Measurements from ENCODE around the gene HEPN1. TPM values are rescaled to one million over a fixed set of nuclear protein-coding genes. Genes with fewer than 3 reads are reported as not detected.

Gene HEPN1
- total RNA-seq, 4 donors from 2014 or later, result not detected

- no peak for TF ChIP-seq POLR2A (IDR thresholded peaks at IDR 0.05)
- TF ChIP-seq CTCF (IDR thresholded peaks at IDR 0.05), result no peak
- Histone ChIP-seq H3K4me1 (no peaks in the 10 kb centered on the region), H3K27me3 (peaks cover 0 to 31% (median 0%) of the 10 kb centered on the region in 4 donors), H3K9me3 (no peaks in the 10 kb centered on the region), H3K27ac (no peak overlapping the region), H3K4me3 (no peak overlapping the region), H3K36me3 (no peaks in the 10 kb centered on the region)
- WGBS, 2 donors, result 71 to 78% methylated on average over 4 to 6 of the region's 6 CpGs
- intact Hi-C loops (cut with DNase I), result no loop called here
- no peak for DNase-seq
Measured at GRCh38 chr11:124938970-124939369, 19.9 kb downstream of the HEPN1 start.

DNA sequence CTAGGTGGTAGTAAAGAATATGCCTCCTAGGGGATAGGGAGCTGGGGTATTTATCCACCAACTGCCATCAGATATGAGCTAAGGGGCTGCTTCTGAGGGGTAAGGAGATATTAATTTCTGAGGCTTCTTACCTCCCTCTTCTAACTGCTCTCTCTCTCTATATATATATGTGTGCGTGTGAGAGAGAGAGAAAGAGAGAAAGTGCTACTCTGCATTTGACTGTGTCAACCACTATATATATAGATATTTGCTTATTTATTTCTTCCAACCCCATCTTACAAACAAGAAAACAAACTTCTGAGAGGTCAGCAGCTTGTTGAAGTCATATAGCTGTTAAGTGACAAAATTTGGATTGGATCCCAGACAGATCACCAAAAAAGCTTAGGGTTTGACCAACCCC is 22.7 kb downstream of the HEPN1 start:
- WGBS, 2 donors, result 75 to 82% methylated on average over 1 of the region's 1 CpG
- no peak for TF ChIP-seq CTCF (IDR thresholded peaks at IDR 0.05)
- TF ChIP-seq POLR2A (IDR thresholded peaks at IDR 0.05), result no peak
- Histone ChIP-seq H3K4me3 (no peak overlapping the region), H3K4me1 (peaks cover 0 to 2% (median 0%) of the 10 kb centered on the region in 3 donors), H3K9me3 (no peaks in the 10 kb centered on the region), H3K27me3 (peaks cover 0 to 6% (median 0%) of the 10 kb centered on the region in 4 donors), H3K36me3 (no peaks in the 10 kb centered on the region), H3K27ac (no peak overlapping the region)
- intact Hi-C loops (cut with DNase I), result no loop called here
- no peak for DNase-seq

DNA sequence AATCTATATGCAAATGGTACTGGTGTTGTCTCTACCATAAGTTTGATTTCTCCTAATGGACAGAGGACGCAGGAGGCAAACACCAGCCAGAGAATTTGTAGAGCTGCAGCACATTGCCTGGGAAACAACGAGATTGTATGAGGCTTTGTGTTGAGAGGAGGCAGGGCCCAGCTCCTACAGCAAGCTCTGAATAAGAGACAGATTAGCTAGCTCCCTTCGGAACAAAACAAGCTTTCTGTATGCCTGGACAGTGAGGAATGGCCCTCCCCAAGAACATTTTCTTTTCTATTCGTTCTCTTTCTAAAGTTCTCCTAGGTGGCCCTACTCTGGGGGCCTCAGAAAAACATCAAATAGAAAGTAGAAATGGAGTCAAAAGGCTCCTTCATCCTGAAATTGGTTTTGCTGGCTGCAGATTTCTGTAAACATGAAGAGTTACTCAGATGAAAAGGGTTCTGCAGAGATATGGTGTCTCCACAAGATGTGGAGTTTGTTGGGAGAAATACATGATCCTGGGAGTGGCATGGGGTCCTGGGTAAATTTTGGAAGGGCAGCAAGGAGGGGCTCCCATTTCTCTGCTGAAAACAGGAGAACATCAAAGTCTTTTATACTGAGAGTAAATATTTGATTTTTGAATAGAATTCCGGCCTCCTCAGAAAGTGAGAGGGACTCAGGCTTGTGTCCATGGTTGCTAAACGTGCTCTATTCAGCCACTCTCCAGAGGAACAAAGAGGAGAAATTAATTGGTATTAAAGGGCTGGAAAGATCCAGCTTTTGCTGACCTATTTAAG is 23.6 kb downstream of the HEPN1 start:
- Histone ChIP-seq H3K27ac (no peak overlapping the region), H3K4me3 (no peak overlapping the region), H3K4me1 (peaks cover 0 to 7% (median 0%) of the 10 kb centered on the region in 3 donors), H3K36me3 (no peaks in the 10 kb centered on the region), H3K9me3 (no peaks in the 10 kb centered on the region), H3K27me3 (peaks cover 0 to 4% (median 0%) of the 10 kb centered on the region in 4 donors)
- intact Hi-C loops (cut with DNase I), result no loop called here
- no peak for TF ChIP-seq POLR2A (IDR thresholded peaks at IDR 0.05)
- no peak for TF ChIP-seq CTCF (IDR thresholded peaks at IDR 0.05)
- DNase-seq, result no peak
- 57 to 64% methylated on average over 4 to 6 of the region's 6 CpGs for WGBS, 2 donors

GRCh38 chr11:124943254-124943616 is 24.2 kb downstream of the HEPN1 start:
- no peaks in the 10 kb centered on the region for H3K36me3 ChIP-seq
- no peaks in the 10 kb centered on the region for H3K9me3 ChIP-seq
- no peak overlapping the region for H3K27ac ChIP-seq
- intact Hi-C loops (cut with DNase I), result no loop called here
- DNase-seq, result no peak
- no peak overlapping the region for H3K4me3 ChIP-seq
- TF ChIP-seq POLR2A (IDR thresholded peaks at IDR 0.05) (no peak), CTCF (IDR thresholded peaks at IDR 0.05) (no peak)
- peaks cover 0 to 4% (median 0%) of the 10 kb centered on the region in 4 donors for H3K27me3 ChIP-seq
- peaks cover 0 to 7% (median 0%) of the 10 kb centered on the region in 3 donors for H3K4me1 ChIP-seq
- 79 to 87% methylated on average over 3 to 5 of the region's 5 CpGs for WGBS, 2 donors

- 13 to 22% methylated on average over 1 of the region's 1 CpG for WGBS, 2 donors
- intact Hi-C loops (cut with DNase I), result no loop called here
Measured at GRCh38 chr11:124943741-124944140, 24.7 kb downstream of the HEPN1 start.

More at GRCh38 chr11:124943741-124944140, 24.7 kb downstream of the HEPN1 start:
- no peaks in the 10 kb centered on the region for H3K36me3 ChIP-seq
- no peak for DNase-seq
- H3K27ac ChIP-seq, result no peak overlapping the region
- H3K4me1 ChIP-seq, result peaks cover 0 to 7% (median 0%) of the 10 kb centered on the region in 3 donors
- H3K27me3 ChIP-seq, result peaks cover 0 to 4% (median 0%) of the 10 kb centered on the region in 4 donors
- TF ChIP-seq POLR2A (IDR thresholded peaks at IDR 0.05) (no peak), CTCF (IDR thresholded peaks at IDR 0.05) (no peak)
- H3K9me3 ChIP-seq, result no peaks in the 10 kb centered on the region
- H3K4me3 ChIP-seq, result no peak overlapping the region
